Activated naive CD4-positive, alpha-beta T cell treated with anti-CD3 and anti-CD28 coated beads, Interleukin-2, amount 50 U/mL, for 24 hours (primary cell): Measurements from ENCODE around the gene CAMKMT.

Experiments used
- H3K27ac Mint-ChIP-seq: one replicate; pipeline ENCODE4 v1.8.0; 2021; ENCODE audit warnings: mild to moderate bottlenecking, mixed read lengths
- H3K27me3 Mint-ChIP-seq: one replicate; pipeline ENCODE4 v1.8.0; 2021; ENCODE audit warnings: mixed read lengths
- H3K36me3 Mint-ChIP-seq: one replicate; pipeline ENCODE4 v1.8.0; 2021; ENCODE audit warnings: mixed read lengths
- H3K4me1 Mint-ChIP-seq: one replicate; pipeline ENCODE4 v1.8.0; 2021; ENCODE audit warnings: mixed read lengths
- H3K4me3 Mint-ChIP-seq: one replicate; pipeline ENCODE4 v1.8.0; 2021; ENCODE audit warnings: mild to moderate bottlenecking, mixed read lengths
- H3K9me3 Mint-ChIP-seq: one replicate; pipeline ENCODE4 v1.8.0; 2021; ENCODE audit warnings: mixed read lengths

CAMKMT gene

GRCh38 chr2:44801841-44802776 is 440.4 kb downstream of the CAMKMT start:
- Mint-ChIP-seq H3K36me3 (no peaks in the 10 kb centered on the region), H3K4me1 (peaks cover 16% of the 10 kb centered on the region), H3K27me3 (peaks cover 71% of the 10 kb centered on the region), H3K9me3 (no peaks in the 10 kb centered on the region), H3K27ac (no peak overlapping the region), H3K4me3 (peak overlapping the region; percentile 76)

- Mint-ChIP-seq H3K27me3 (peaks cover 70% of the 10 kb centered on the region), H3K4me3 (no peak overlapping the region), H3K27ac (no peak overlapping the region), H3K36me3 (no peaks in the 10 kb centered on the region), H3K4me1 (peaks cover 16% of the 10 kb centered on the region), H3K9me3 (no peaks in the 10 kb centered on the region)
Observed at GRCh38 chr2:44802777-44803424, 441.2 kb downstream of the CAMKMT start.

- no peaks in the 10 kb centered on the region for H3K36me3 Mint-ChIP-seq
Observed at GRCh38 chr2:44804406-44805265, 442.9 kb downstream of the CAMKMT start.

GRCh38 chr2:44805401-44806235 is 443.9 kb downstream of the CAMKMT start:
- Mint-ChIP-seq H3K4me1 (peaks cover 15% of the 10 kb centered on the region), H3K27ac (no peak overlapping the region), H3K9me3 (no peaks in the 10 kb centered on the region), H3K36me3 (no peaks in the 10 kb centered on the region), H3K27me3 (peaks cover 61% of the 10 kb centered on the region), H3K4me3 (no peak overlapping the region)

More at GRCh38 chr2:44804406-44805265, 442.9 kb downstream of the CAMKMT start:
- no peak overlapping the region for H3K4me3 Mint-ChIP-seq
- peaks cover 16% of the 10 kb centered on the region for H3K4me1 Mint-ChIP-seq
- peaks cover 64% of the 10 kb centered on the region for H3K27me3 Mint-ChIP-seq
- H3K27ac Mint-ChIP-seq, result no peak overlapping the region
- H3K9me3 Mint-ChIP-seq, result no peaks in the 10 kb centered on the region

GRCh38 chr2:44807201-44808025 is 445.7 kb downstream of the CAMKMT start:
- H3K4me3 Mint-ChIP-seq, result no peak overlapping the region
- H3K4me1 Mint-ChIP-seq, result no peaks in the 10 kb centered on the region
- H3K27ac Mint-ChIP-seq, result no peak overlapping the region
- H3K27me3 Mint-ChIP-seq, result peaks cover 62% of the 10 kb centered on the region
- peaks cover 6% of the 10 kb centered on the region for H3K9me3 Mint-ChIP-seq
- peaks cover 2% of the 10 kb centered on the region for H3K36me3 Mint-ChIP-seq

- no peak overlapping the region for H3K27ac Mint-ChIP-seq
- H3K27me3 Mint-ChIP-seq, result peaks cover 48% of the 10 kb centered on the region
- peaks cover 2% of the 10 kb centered on the region for H3K36me3 Mint-ChIP-seq
- H3K4me3 Mint-ChIP-seq, result no peak overlapping the region
- H3K9me3 Mint-ChIP-seq, result peaks cover 6% of the 10 kb centered on the region
- H3K4me1 Mint-ChIP-seq, result no peaks in the 10 kb centered on the region
Observed at GRCh38 chr2:44810892-44811530, 449.3 kb downstream of the CAMKMT start.

GRCh38 chr2:44813165-44813564 is 451.4 kb downstream of the CAMKMT start:
- no peaks in the 10 kb centered on the region for H3K4me1 Mint-ChIP-seq
- peaks cover 2% of the 10 kb centered on the region for H3K36me3 Mint-ChIP-seq
- peaks cover 33% of the 10 kb centered on the region for H3K27me3 Mint-ChIP-seq
- no peak overlapping the region for H3K27ac Mint-ChIP-seq
- no peak overlapping the region for H3K4me3 Mint-ChIP-seq
- H3K9me3 Mint-ChIP-seq, result peaks cover 6% of the 10 kb centered on the region

- peaks cover 33% of the 10 kb centered on the region for H3K27me3 Mint-ChIP-seq
- peaks cover 2% of the 10 kb centered on the region for H3K36me3 Mint-ChIP-seq
- no peaks in the 10 kb centered on the region for H3K4me1 Mint-ChIP-seq
- no peak overlapping the region for H3K27ac Mint-ChIP-seq
- peaks cover 6% of the 10 kb centered on the region for H3K9me3 Mint-ChIP-seq
- H3K4me3 Mint-ChIP-seq, result no peak overlapping the region
Observed at GRCh38 chr2:44813658-44814057, 451.9 kb downstream of the CAMKMT start.

- H3K36me3 Mint-ChIP-seq, result no peaks in the 10 kb centered on the region
- H3K9me3 Mint-ChIP-seq, result no peaks in the 10 kb centered on the region
- H3K27ac Mint-ChIP-seq, result no peak overlapping the region
- H3K4me1 Mint-ChIP-seq, result no peaks in the 10 kb centered on the region
- H3K4me3 Mint-ChIP-seq, result no peak overlapping the region
- peaks cover 10% of the 10 kb centered on the region for H3K27me3 Mint-ChIP-seq
Observed at GRCh38 chr2:44817256-44817655, 455.5 kb downstream of the CAMKMT start.

- H3K27ac Mint-ChIP-seq, result no peak overlapping the region
- H3K27me3 Mint-ChIP-seq, result peaks cover 10% of the 10 kb centered on the region
- no peaks in the 10 kb centered on the region for H3K9me3 Mint-ChIP-seq
- H3K4me3 Mint-ChIP-seq, result no peak overlapping the region
- H3K4me1 Mint-ChIP-seq, result no peaks in the 10 kb centered on the region
- H3K36me3 Mint-ChIP-seq, result no peaks in the 10 kb centered on the region
Observed at GRCh38 chr2:44817673-44818335, 456.1 kb downstream of the CAMKMT start.

- H3K27me3 Mint-ChIP-seq, result peaks cover 6% of the 10 kb centered on the region
- no peaks in the 10 kb centered on the region for H3K9me3 Mint-ChIP-seq
- no peaks in the 10 kb centered on the region for H3K36me3 Mint-ChIP-seq
- no peaks in the 10 kb centered on the region for H3K4me1 Mint-ChIP-seq
- no peak overlapping the region for H3K4me3 Mint-ChIP-seq
- H3K27ac Mint-ChIP-seq, result no peak overlapping the region
Observed at GRCh38 chr2:44819061-44819460, 457.3 kb downstream of the CAMKMT start.

GRCh38 chr2:44821500-44821899 is 459.8 kb downstream of the CAMKMT start:
- H3K9me3 Mint-ChIP-seq, result no peaks in the 10 kb centered on the region
- peaks cover 3% of the 10 kb centered on the region for H3K27me3 Mint-ChIP-seq
- H3K4me3 Mint-ChIP-seq, result no peak overlapping the region
- no peaks in the 10 kb centered on the region for H3K36me3 Mint-ChIP-seq
- no peak overlapping the region for H3K27ac Mint-ChIP-seq
- no peaks in the 10 kb centered on the region for H3K4me1 Mint-ChIP-seq

- no peak overlapping the region for H3K27ac Mint-ChIP-seq
- no peaks in the 10 kb centered on the region for H3K4me1 Mint-ChIP-seq
- H3K27me3 Mint-ChIP-seq, result peaks cover 3% of the 10 kb centered on the region
- H3K36me3 Mint-ChIP-seq, result no peaks in the 10 kb centered on the region
- no peaks in the 10 kb centered on the region for H3K9me3 Mint-ChIP-seq
- no peak overlapping the region for H3K4me3 Mint-ChIP-seq
Observed at GRCh38 chr2:44822174-44822573, 460.4 kb downstream of the CAMKMT start.
